DOHH2 (cell line): Measurements from ENCODE around the gene SHMT2.

Experiments
- H3F3A ChIP-seq: fragments of 200-600 bp; sonication (generic), shearing (Covaris generic); 2 replicates; pipeline ENCODE4 v1.6.0; 2016; ENCODE audit warnings: antibody characterized with exemption, mild to moderate bottlenecking; ENCODE audit not compliant: control insufficient read depth, insufficient read depth
- H3K27ac ChIP-seq: fragments of 200-600 bp; sonication (generic); 2 replicates; pipeline ENCODE4 v1.5.1; 2014; ENCODE audit warnings: low read depth, mild to moderate bottlenecking, low read length, moderate library complexity
- H3K27me3 ChIP-seq: fragments of 200-600 bp; sonication (generic); 2 replicates; pipeline ENCODE4 v1.6.1; 2014; ENCODE audit warnings: mild to moderate bottlenecking, low read length, mixed read lengths; ENCODE audit not compliant: control insufficient read depth
- H3K36me3 ChIP-seq: fragments of 200-600 bp; sonication (generic); 2 replicates; pipeline ENCODE4 v1.6.1; 2014; ENCODE audit warnings: mild to moderate bottlenecking, low read length, moderate library complexity, mixed read lengths; ENCODE audit not compliant: control insufficient read depth
- H3K4me1 ChIP-seq: fragments of 200-600 bp; sonication (generic); 2 replicates; pipeline ENCODE4 v1.6.1; 2014; ENCODE audit warnings: mild to moderate bottlenecking, low read length, mixed read lengths; ENCODE audit not compliant: control insufficient read depth
- H3K4me2 ChIP-seq: fragments of 200-600 bp; sonication (generic); 2 replicates; pipeline ENCODE4 v1.6.0; 2014; ENCODE audit warnings: mild to moderate bottlenecking, low read length, moderate library complexity
- H3K4me3 ChIP-seq: fragments of 200-600 bp; sonication (generic); 2 replicates; pipeline ENCODE4 v1.5.1; 2014; ENCODE audit warnings: mild to moderate bottlenecking, low read length, mixed read lengths
- H3K79me2 ChIP-seq: fragments of 200-600 bp; sonication (generic); 2 replicates; pipeline ENCODE4 v1.6.1; 2014; ENCODE audit warnings: mild to moderate bottlenecking, low read length, mixed read lengths; ENCODE audit not compliant: control insufficient read depth
- H3K9me2 ChIP-seq: fragments of 200-600 bp; sonication (generic); replicated peaks from 2 replicates; pipeline ENCODE4 v1.6.1; 2014; ENCODE audit warnings: mild to moderate bottlenecking, low read length, mixed read lengths; ENCODE audit not compliant: control insufficient read depth
- H3K9me3 ChIP-seq: fragments of 200-600 bp; sonication (generic); 2 replicates; pipeline ENCODE4 v1.6.1; 2014; ENCODE audit warnings: antibody characterized with exemption, low read length, mixed read lengths; ENCODE audit not compliant: control insufficient read depth, insufficient read depth
- H4K20me1 ChIP-seq: fragments of 200-600 bp; sonication (generic); 2 replicates; pipeline ENCODE4 v1.6.0; 2014; ENCODE audit warnings: low read depth, mild to moderate bottlenecking, antibody characterized with exemption, low read length, moderate library complexity; ENCODE audit not compliant: control insufficient read depth, insufficient read depth
- CTCF ChIP-seq: fragments of 200-600 bp; sonication (generic); IDR thresholded peaks from one replicate; pipeline ENCODE4 v1.5.1; 2014; ENCODE audit warnings: antibody characterized with exemption, mild to moderate bottlenecking, low read depth, low read length; ENCODE audit not compliant: poor library complexity, severe bottlenecking
- EZH2phosphoT487 ChIP-seq: fragments of 200-600 bp; sonication (generic); IDR thresholded peaks from 2 replicates; pipeline ENCODE4 v1.6.1; 2017; ENCODE audit warnings: borderline replicate concordance, mild to moderate bottlenecking, antibody characterized with exemption, low read length, moderate library complexity, mixed read lengths

Gene SHMT2

DNA sequence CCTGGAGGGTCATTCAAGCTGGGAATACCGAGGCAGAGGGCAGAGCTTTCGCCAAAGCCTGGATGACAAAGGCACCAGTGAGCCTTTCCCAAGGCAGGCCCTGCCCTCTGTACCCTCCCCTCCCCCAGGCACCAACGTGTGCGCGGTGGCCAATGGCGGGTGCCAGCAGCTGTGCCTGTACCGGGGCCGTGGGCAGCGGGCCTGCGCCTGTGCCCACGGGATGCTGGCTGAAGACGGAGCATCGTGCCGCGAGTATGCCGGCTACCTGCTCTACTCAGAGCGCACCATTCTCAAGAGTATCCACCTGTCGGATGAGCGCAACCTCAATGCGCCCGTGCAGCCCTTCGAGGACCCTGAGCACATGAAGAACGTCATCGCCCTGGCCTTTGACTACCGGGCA is 44.1 kb upstream of the SHMT2 start:
- TF ChIP-seq CTCF (no peak), EZH2phosphoT487 (no peak)
- Histone ChIP-seq H4K20me1 (no peaks in the 10 kb centered on the region), H3K4me1 (peaks cover 2% of the 10 kb centered on the region; the same call in 1 of the 2 replicates), H3K27me3 (peaks cover 4% of the 10 kb centered on the region; the same call in 1 of the 2 replicates), H3F3A (no peaks in the 10 kb centered on the region), H3K27ac (no peak overlapping the region), H3K9me3 (no peaks in the 10 kb centered on the region), H3K79me2 (no peaks in the 10 kb centered on the region), H3K4me2 (no peak overlapping the region), H3K4me3 (no peak overlapping the region), H3K36me3 (no peaks in the 10 kb centered on the region), H3K9me2 (no peaks in the 10 kb centered on the region)

- TF ChIP-seq EZH2phosphoT487: no peak
- no peak for TF ChIP-seq CTCF
- Histone ChIP-seq H3K79me2 (no peaks in the 10 kb centered on the region), H3K27me3 (peaks cover 4% of the 10 kb centered on the region; the same call in 1 of the 2 replicates), H3K4me1 (peaks cover 2% of the 10 kb centered on the region; the same call in 1 of the 2 replicates), H3K9me2 (no peaks in the 10 kb centered on the region), H4K20me1 (no peaks in the 10 kb centered on the region), H3K9me3 (no peaks in the 10 kb centered on the region), H3K27ac (no peak overlapping the region), H3K4me3 (no peak overlapping the region), H3F3A (no peaks in the 10 kb centered on the region), H3K4me2 (no peak overlapping the region), H3K36me3 (no peaks in the 10 kb centered on the region)
Measured at GRCh38 chr12:57185906-57186508, 43.5 kb upstream of the SHMT2 start.

DNA sequence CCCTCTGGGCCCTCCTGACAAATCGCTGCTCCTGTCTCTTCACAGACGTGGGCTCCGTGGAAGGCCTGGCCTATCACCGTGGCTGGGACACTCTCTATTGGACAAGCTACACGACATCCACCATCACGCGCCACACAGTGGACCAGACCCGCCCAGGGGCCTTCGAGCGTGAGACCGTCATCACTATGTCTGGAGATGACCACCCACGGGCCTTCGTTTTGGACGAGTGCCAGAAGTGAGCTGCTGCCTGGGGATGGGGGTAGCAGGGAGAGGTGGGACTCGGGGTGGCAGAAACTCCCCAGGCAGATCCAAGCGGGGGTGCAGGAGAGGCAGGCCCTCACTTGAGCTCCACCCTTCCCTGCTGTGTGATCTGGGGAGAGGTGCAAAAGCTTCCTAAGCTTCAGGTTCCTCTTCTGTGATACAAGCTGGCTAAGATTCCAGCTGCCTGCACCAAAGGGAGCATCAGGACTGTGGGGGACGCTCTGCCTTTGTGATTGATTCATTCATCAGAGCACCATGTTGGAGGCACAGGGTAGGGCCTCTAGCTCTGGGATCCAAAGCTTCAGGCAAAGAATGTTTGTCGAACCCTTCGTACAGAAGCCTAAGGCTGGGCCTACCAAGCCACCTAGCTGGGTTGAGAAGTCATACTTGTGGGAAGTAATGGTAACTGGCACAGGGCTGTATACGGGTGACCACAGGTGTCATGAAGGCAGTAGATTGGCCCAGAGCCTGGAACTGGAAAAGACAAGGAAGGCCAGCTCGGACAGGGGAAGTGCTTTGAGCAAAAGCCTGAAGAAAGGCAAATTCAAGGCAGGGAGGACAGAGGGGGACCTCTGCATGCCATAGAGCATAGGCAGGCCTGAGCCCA is 42.1 kb upstream of the SHMT2 start:
- no peaks in the 10 kb centered on the region for H3K36me3 ChIP-seq
- H3K9me2 ChIP-seq: no peaks in the 10 kb centered on the region
- no peak overlapping the region for H3K27ac ChIP-seq
- no peaks in the 10 kb centered on the region for H3F3A ChIP-seq
- H3K4me2 ChIP-seq: no peak overlapping the region
- H3K79me2 ChIP-seq: no peaks in the 10 kb centered on the region
- no peaks in the 10 kb centered on the region for H4K20me1 ChIP-seq
- H3K27me3 ChIP-seq: peaks cover 4% of the 10 kb centered on the region; the same call in 1 of the 2 replicates
- TF ChIP-seq EZH2phosphoT487: no peak
- TF ChIP-seq CTCF: no peak
- peaks cover 2% of the 10 kb centered on the region; the same call in 1 of the 2 replicates for H3K4me1 ChIP-seq
- no peaks in the 10 kb centered on the region for H3K9me3 ChIP-seq
- no peak overlapping the region for H3K4me3 ChIP-seq
